HEK293T (cell line): Measurements from ENCODE around the gene GSTM4.

Experiments
- BHLHE40 ChIP-seq: fragments of 450-650 bp; IDR thresholded peaks from 2 replicates; pipeline ENCODE4 v1.6.1; 2016; ENCODE audit warnings: mild to moderate bottlenecking, moderate library complexity, borderline replicate concordance
- L3MBTL2 ChIP-seq: fragments of 450-650 bp; conservative IDR thresholded peaks from 2 replicates; pipeline ENCODE4 v1.6.1; 2016; ENCODE audit warnings: mild to moderate bottlenecking

- TF ChIP-seq L3MBTL2: no peak
- no peak for TF ChIP-seq BHLHE40
Observed at GRCh38 chr1:109689844-109690405, 34.0 kb downstream of the GSTM4 start.
